Neural progenitor cell (in vitro differentiated cells): ENCODE data around the gene EXOC6B. TPM values are rescaled to one million over a fixed set of nuclear protein-coding genes. Genes with fewer than 3 reads are reported as not detected.

Experiments used
- DNase-seq: peaks from one replicate; pipeline ENCODE4 v3.0.0-alpha.2; 2016; ENCODE audit warnings: low spot score
- H2AFZ ChIP-seq: fragments of 200-600 bp; sonication (generic); replicated peaks from 2 replicates; pipeline ENCODE4 v1.6.1; 2016; ENCODE audit warnings: antibody characterized with exemption
- H3F3A ChIP-seq: fragments of 200-600 bp; sonication (generic); 2 replicates; pipeline ENCODE4 v1.6.1; 2016; ENCODE audit warnings: antibody characterized with exemption, low read depth
- H3K27ac ChIP-seq: fragments of 200-600 bp; sonication (generic); 2 replicates; pipeline ENCODE4 v1.5.1; 2016; ENCODE audit warnings: mild to moderate bottlenecking
- H3K27me3 ChIP-seq: fragments of 200-600 bp; sonication (generic); 2 replicates; pipeline ENCODE4 v1.6.1; 2016; ENCODE audit warnings: mild to moderate bottlenecking, moderate library complexity
- H3K36me3 ChIP-seq: fragments of 200-600 bp; sonication (generic); 2 replicates; pipeline ENCODE4 v1.5.1; 2016
- H3K4me1 ChIP-seq: fragments of 200-600 bp; sonication (generic); 2 replicates; pipeline ENCODE4 v1.6.1; 2016; ENCODE audit warnings: mixed run types
- H3K4me2 ChIP-seq: fragments of 200-600 bp; sonication (generic); 2 replicates; pipeline ENCODE4 v1.6.1; 2016
- H3K4me3 ChIP-seq: fragments of 200-600 bp; sonication (generic); 2 replicates; pipeline ENCODE4 v1.5.1; 2016
- H3K79me2 ChIP-seq: fragments of 200-600 bp; sonication (generic); 2 replicates; pipeline ENCODE4 v1.6.1; 2016; ENCODE audit warnings: low read depth
- H3K9ac ChIP-seq: fragments of 200-600 bp; sonication (generic); 2 replicates; pipeline ENCODE4 v1.6.1; 2016
- H3K9me3 ChIP-seq: fragments of 200-600 bp; sonication (generic); 2 replicates; pipeline ENCODE4 v1.5.1; 2016; ENCODE audit warnings: low read depth
- H4K20me1 ChIP-seq: fragments of 200-600 bp; sonication (generic); 2 replicates; pipeline ENCODE4 v1.6.1; 2016; ENCODE audit warnings: low read depth
- H3K27ac Mint-ChIP-seq: 3 replicates; pipeline ENCODE4 v1.8.0; 2021; ENCODE audit warnings: mixed read lengths
- H3K27me3 Mint-ChIP-seq: 2 replicates; pipeline ENCODE4 v1.8.0; 2022; ENCODE audit warnings: low read depth, mild to moderate bottlenecking, inconsistent platforms, moderate library complexity, mixed read lengths; ENCODE audit not compliant: insufficient read depth
- H3K36me3 Mint-ChIP-seq: 3 replicates; pipeline ENCODE4 v1.8.0; 2021; ENCODE audit warnings: mixed read lengths
- H3K4me1 Mint-ChIP-seq: 3 replicates; pipeline ENCODE4 v1.8.0; 2021; ENCODE audit warnings: mixed read lengths
- H3K4me3 Mint-ChIP-seq: 3 replicates; pipeline ENCODE4 v1.8.0; 2021; ENCODE audit warnings: mild to moderate bottlenecking, moderate library complexity, mixed read lengths
- H3K9me3 Mint-ChIP-seq: 3 replicates; pipeline ENCODE4 v1.8.0; 2020; ENCODE audit warnings: mixed read lengths
- CTCF ChIP-seq: fragments of 200-600 bp; sonication (generic); IDR thresholded peaks from 2 replicates; pipeline ENCODE4 v1.5.1; 2017; ENCODE audit warnings: antibody characterized with exemption, mild to moderate bottlenecking
- EZH2 ChIP-seq: fragments of 200-600 bp; sonication (generic); IDR thresholded peaks from 2 replicates; pipeline ENCODE4 v1.6.1; 2017; ENCODE audit warnings: antibody characterized with exemption, mild to moderate bottlenecking, moderate library complexity
- EZH2phosphoT487 ChIP-seq: fragments of 200-600 bp; sonication (generic); IDR thresholded peaks from 2 replicates; pipeline ENCODE4 v1.6.1; 2017; ENCODE audit warnings: antibody characterized with exemption
- total RNA-seq: library from RNA; depleted of rRNA; stranded (reverse); fragments of >200 nt; gene quantifications from 2 replicates; pipeline ENCODE4 v1.2.3, GENCODE V29; 2015; ENCODE audit warnings: low replicate concordance

Gene EXOC6B
- total RNA-seq, 1 donor from 2014 or later = 41.2 TPM

DNA sequence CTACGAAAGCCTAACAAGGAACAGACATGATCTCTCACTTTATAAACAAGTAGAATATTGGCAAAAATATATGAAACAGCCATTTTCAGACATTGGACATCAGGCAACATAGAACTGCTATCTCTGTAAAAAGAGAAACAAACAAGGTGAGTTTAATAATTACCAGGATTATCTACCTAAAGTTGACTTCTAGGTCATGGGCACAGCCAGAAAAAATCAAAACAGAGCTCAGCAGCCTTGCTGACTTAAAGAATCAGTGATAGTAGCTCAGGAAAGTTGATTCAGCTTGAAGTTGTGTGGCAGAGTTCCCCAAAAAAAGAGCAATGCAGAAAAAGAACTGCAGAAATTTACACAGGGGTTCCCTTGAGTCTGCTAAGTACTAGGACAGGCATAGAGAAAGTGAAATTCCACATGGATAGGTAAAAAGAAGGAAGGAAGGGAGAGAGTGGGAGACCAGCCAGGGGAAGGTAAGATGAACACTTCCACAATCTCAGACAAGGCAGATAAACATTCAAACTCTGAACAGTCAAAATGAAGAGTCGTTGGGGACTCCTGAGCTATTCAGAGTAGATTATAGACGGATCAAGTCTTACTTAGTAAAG is 102.0 kb downstream of the EXOC6B start:
- no peaks in the 10 kb centered on the region for H3K27me3 Mint-ChIP-seq
- H3K9me3 ChIP-seq = no peaks in the 10 kb centered on the region
- H3F3A ChIP-seq = no peaks in the 10 kb centered on the region

GRCh38 chr2:72722492-72723070 is 103.3 kb downstream of the EXOC6B start:
- TF ChIP-seq EZH2 (no peak), EZH2phosphoT487 (no peak), CTCF (no peak)
- H3K9me3 Mint-ChIP-seq = no peaks in the 10 kb centered on the region

More for the DNA sequence above, 102.0 kb downstream of the EXOC6B start:
- Histone ChIP-seq H3K36me3 (no peaks in the 10 kb centered on the region), H3K27me3 (no peaks in the 10 kb centered on the region), H3K27ac (no peak overlapping the region), H3K4me3 (no peak overlapping the region), H3K9ac (no peak overlapping the region), H4K20me1 (peaks cover 4% of the 10 kb centered on the region), H3K4me2 (no peak overlapping the region), H2AFZ (no peak overlapping the region), H3K79me2 (no peaks in the 10 kb centered on the region), H3K4me1 (peaks cover 13% of the 10 kb centered on the region)
- peaks cover 1% of the 10 kb centered on the region for H3K36me3 Mint-ChIP-seq
- DNase-seq = no peak
- TF ChIP-seq EZH2 = no peak
- no peak for TF ChIP-seq EZH2phosphoT487
- no peaks in the 10 kb centered on the region for H3K9me3 Mint-ChIP-seq
- H3K4me1 Mint-ChIP-seq = no peaks in the 10 kb centered on the region
- no peak overlapping the region for H3K4me3 Mint-ChIP-seq
- no peak overlapping the region for H3K27ac Mint-ChIP-seq

DNA sequence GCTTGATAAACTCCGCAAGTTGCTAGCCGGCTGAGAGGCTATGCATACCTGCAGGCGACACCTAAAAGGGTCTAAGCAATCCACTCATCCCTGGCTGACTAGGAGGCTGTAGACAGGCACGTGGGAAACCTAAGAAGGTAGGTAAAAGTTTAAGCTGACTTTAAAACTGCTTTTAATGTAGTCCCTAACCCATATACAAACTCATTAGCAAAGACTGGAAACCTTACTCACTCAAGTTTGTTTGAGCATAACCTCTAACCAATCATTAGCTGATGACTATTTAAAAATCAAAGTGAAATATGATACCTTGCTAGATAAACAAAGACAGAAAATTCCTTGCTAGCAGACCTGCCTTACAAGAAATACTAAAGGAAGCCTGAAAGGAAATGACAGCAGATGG is 106.4 kb downstream of the EXOC6B start:
- Histone ChIP-seq H3K4me1 (peaks cover 15% of the 10 kb centered on the region), H3K4me2 (peak overlapping the region; percentile 34), H3K4me3 (no peak overlapping the region), H3K27me3 (no peaks in the 10 kb centered on the region), H2AFZ (no peak overlapping the region), H3K36me3 (peaks cover 7% of the 10 kb centered on the region), H3K9ac (no peak overlapping the region), H3K79me2 (no peaks in the 10 kb centered on the region), H3K9me3 (no peaks in the 10 kb centered on the region), H3F3A (no peaks in the 10 kb centered on the region), H3K27ac (peak overlapping the region; percentile 1), H4K20me1 (no peaks in the 10 kb centered on the region)
- Mint-ChIP-seq H3K4me3 (no peak overlapping the region), H3K4me1 (no peaks in the 10 kb centered on the region), H3K36me3 (peaks cover 6% of the 10 kb centered on the region), H3K9me3 (no peaks in the 10 kb centered on the region), H3K27ac (no peak overlapping the region), H3K27me3 (no peaks in the 10 kb centered on the region)
- TF ChIP-seq EZH2phosphoT487 (no peak), EZH2 (no peak), CTCF (no peak)
- DNase-seq = peak; percentile 17

More at GRCh38 chr2:72722492-72723070, 103.3 kb downstream of the EXOC6B start:
- Histone ChIP-seq H4K20me1 (peaks cover 4% of the 10 kb centered on the region), H3K36me3 (peaks cover 2% of the 10 kb centered on the region), H3K79me2 (no peaks in the 10 kb centered on the region), H3K27ac (no peak overlapping the region), H3K9me3 (no peaks in the 10 kb centered on the region), H3F3A (no peaks in the 10 kb centered on the region), H3K27me3 (no peaks in the 10 kb centered on the region), H3K4me2 (no peak overlapping the region), H3K9ac (no peak overlapping the region), H2AFZ (no peak overlapping the region), H3K4me3 (no peak overlapping the region), H3K4me1 (peaks cover 15% of the 10 kb centered on the region)
- no peak for DNase-seq
- Mint-ChIP-seq H3K27me3 (no peaks in the 10 kb centered on the region), H3K4me1 (no peaks in the 10 kb centered on the region), H3K4me3 (no peak overlapping the region), H3K36me3 (peaks cover 1% of the 10 kb centered on the region), H3K27ac (no peak overlapping the region)

- Histone ChIP-seq H3K27me3 (no peaks in the 10 kb centered on the region), H3K4me1 (peaks cover 15% of the 10 kb centered on the region), H3K4me2 (no peak overlapping the region), H3K9ac (no peak overlapping the region), H4K20me1 (no peaks in the 10 kb centered on the region), H2AFZ (no peak overlapping the region), H3K79me2 (no peaks in the 10 kb centered on the region), H3K36me3 (peaks cover 7% of the 10 kb centered on the region), H3K9me3 (no peaks in the 10 kb centered on the region), H3F3A (no peaks in the 10 kb centered on the region), H3K27ac (no peak overlapping the region), H3K4me3 (no peak overlapping the region)
- no peak for DNase-seq
- Mint-ChIP-seq H3K27me3 (no peaks in the 10 kb centered on the region), H3K4me3 (no peak overlapping the region), H3K4me1 (no peaks in the 10 kb centered on the region), H3K27ac (no peak overlapping the region), H3K9me3 (no peaks in the 10 kb centered on the region), H3K36me3 (peaks cover 6% of the 10 kb centered on the region)
- TF ChIP-seq CTCF (no peak), EZH2 (no peak), EZH2phosphoT487 (no peak)
These were observed 107.0 kb downstream of the EXOC6B start for GRCh38 chr2:72718876-72719275.
